Stomach smooth muscle (tissue), 2 donors: Measurements from ENCODE around the gene RAD9A.

ENCODE experiments used
- H3K27ac ChIP-seq: one replicate; pipeline ENCODE4 v1.7.0; 2013; ENCODE audit warnings: mild to moderate bottlenecking, low read length, inconsistent platforms
- H3K27me3 ChIP-seq, 2 donors: one replicate each; pipeline ENCODE4 v1.7.0; 2013; ENCODE audit warnings: low read length in 2 of 2; ENCODE audit not compliant: insufficient read depth in 2 of 2, control insufficient read depth in 1 of 2
- H3K36me3 ChIP-seq, 2 donors: one replicate each; pipeline ENCODE4 v1.7.0; 2013; ENCODE audit warnings: low read length in 2 of 2; ENCODE audit not compliant: control insufficient read depth in 2 of 2, insufficient read depth in 2 of 2
- H3K4me1 ChIP-seq: one replicate; pipeline ENCODE4 v1.7.0; 2013; ENCODE audit warnings: low read length; ENCODE audit not compliant: control insufficient read depth, insufficient read depth
- H3K4me3 ChIP-seq, 2 donors: one replicate each; pipeline ENCODE4 v1.7.0; 2013; ENCODE audit warnings: low read length in 2 of 2
- H3K9ac ChIP-seq, 2 donors: one replicate each; pipeline ENCODE4 v1.7.0; 2013; ENCODE audit warnings: low read length in 2 of 2, mild to moderate bottlenecking in 1 of 2
- H3K9me3 ChIP-seq, 2 donors: one replicate each; pipeline ENCODE4 v1.7.0; 2013; ENCODE audit warnings: low read length in 2 of 2; ENCODE audit not compliant: control insufficient read depth in 2 of 2
- donor health status: healthy.
- donor health status: Pancreatic carcinoma.

Gene RAD9A

DNA sequence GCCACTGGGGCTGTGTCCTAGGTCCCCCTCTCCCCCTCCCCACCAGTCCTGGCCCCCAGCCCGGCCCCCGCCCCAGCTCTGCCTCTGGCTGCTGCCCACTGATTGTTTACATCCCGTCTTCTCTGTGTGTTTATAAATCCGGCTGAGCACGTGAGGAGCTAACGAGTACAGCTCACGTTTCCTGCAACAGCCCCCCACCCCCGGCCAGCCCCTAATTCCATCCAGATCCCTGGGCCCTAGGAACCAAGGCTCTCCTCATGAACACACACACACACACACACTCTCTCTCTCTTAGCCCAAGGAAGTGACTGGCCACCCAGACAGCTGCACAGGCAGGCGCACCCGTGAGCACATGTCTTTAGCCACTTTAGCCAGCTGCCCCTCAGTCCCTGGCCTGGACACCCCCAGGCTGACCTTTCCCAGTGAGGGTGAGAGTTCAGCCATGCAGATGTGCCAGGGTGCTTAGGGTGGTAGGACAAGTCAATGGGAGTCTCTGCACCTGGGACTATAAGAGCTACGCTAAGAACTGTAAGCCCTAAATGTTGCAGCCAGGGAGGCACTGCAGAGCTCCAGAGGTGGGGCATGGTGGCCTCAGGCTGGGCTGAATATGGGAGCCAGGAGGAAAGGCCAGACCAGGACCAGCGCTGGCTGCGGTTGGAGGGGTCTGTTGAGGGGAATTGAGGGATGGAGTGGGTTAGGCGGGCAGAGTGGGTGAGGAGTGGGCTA is 21.3 kb upstream of the RAD9A start:
- Histone ChIP-seq H3K27ac (peak overlapping the region; percentile 96), H3K27me3 (no peaks in the 10 kb centered on the region), H3K4me1 (peaks cover 79% of the 10 kb centered on the region), H3K36me3 (no peaks in the 10 kb centered on the region), H3K9me3 (no peaks in the 10 kb centered on the region), H3K4me3 (peak overlapping the region; percentile 69 to 79), H3K9ac (peak overlapping the region; percentile 58 to 89)

DNA sequence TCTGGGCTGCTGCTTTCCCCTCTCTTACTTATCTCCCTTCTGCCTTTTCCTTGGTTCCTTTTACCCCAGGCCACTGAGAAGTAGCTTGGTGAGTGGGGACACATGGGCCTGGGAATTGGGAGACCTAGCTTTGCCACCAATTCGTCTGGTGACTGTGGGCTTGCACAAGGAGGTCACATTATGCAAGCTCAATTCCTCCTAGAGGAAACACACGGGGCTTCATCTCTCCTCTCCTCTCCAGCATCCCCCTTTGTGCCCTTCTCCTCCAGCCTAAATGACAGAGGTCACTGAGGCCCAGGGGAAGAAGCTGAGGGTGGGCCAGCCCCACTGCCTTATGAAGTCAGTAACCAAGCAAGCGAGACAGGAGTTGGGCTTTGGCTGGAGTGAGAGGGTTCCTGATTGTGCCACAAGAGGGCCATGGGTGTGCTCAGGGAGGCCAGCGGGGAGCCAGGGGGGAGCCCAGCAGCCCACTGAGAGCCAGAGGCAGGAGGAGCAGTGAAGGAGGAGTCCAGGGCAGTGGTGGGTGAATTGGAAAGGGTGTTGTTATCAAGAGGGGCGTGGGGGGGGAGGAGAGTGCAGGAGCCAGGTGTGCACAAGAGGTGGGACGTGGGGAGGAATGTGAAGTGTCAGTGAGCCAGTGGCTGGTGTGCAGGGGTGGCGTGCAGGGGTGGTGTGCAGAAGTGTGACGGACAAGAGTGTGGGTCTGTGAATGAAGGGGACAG is 20.4 kb upstream of the RAD9A start:
- Histone ChIP-seq H3K27ac (peak overlapping the region; percentile 96), H3K36me3 (no peaks in the 10 kb centered on the region), H3K9me3 (no peaks in the 10 kb centered on the region), H3K9ac (peak overlapping the region; percentile 58 to 89), H3K27me3 (no peaks in the 10 kb centered on the region), H3K4me1 (peaks cover 74% of the 10 kb centered on the region), H3K4me3 (peak overlapping the region; percentile 69 to 79)

GRCh38 chr11:67371911-67372320 is 19.9 kb upstream of the RAD9A start:
- Histone ChIP-seq H3K27ac (peak overlapping the region; percentile 96), H3K9ac (peak overlapping the region; percentile 42 to 89), H3K4me1 (peaks cover 68% of the 10 kb centered on the region), H3K27me3 (no peaks in the 10 kb centered on the region), H3K9me3 (no peaks in the 10 kb centered on the region), H3K4me3 (peak overlapping the region; percentile 69 to 79), H3K36me3 (no peaks in the 10 kb centered on the region)

DNA sequence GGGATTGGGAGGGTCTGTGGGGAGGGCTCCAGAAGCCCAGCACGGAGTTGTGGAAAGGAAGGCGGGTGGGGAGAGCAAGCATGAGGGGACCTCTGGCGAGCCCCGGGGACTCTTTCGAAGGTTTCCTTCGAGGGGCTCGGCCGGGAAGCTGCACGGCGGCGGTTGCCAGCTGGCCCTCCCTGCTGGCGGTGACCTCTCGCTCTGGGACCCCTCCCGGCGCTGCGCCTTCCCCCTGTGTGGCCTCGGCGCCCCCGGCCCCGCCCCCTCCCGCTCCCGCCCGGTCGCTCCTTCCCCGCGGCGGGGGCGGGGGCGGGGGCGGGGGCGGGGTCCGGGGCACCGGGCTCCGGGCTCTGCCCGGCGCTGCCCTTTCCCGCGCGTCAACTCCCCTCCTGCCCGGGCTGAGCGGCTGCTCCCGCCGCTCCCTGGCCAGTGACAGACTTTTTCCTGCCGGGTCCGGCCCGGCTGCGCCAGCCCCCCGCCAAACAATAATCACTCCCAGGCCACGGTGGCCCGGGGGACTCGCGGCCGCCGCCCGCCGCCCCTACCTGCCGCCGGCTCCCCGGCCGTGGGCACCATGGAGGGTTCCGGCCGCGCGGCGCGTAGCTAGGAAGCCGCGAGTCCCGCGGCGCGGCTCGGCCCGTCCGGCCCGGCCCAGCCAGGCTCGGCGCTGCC is 19.3 kb upstream of the RAD9A start:
- Histone ChIP-seq H3K9ac (peak overlapping the region; percentile 69 to 92), H3K9me3 (no peaks in the 10 kb centered on the region), H3K27me3 (no peaks in the 10 kb centered on the region), H3K4me3 (peak overlapping the region; percentile 76 to 79), H3K36me3 (no peaks in the 10 kb centered on the region), H3K27ac (peak overlapping the region; percentile 96), H3K4me1 (peaks cover 63% of the 10 kb centered on the region)

- Histone ChIP-seq H3K9ac (peak within 1 kb of the TSS; percentile 69 to 92), H3K4me3 (peak within 1 kb of the TSS; percentile 63 to 76), H3K4me1 (peaks cover 56% of the 10 kb centered on the region), H3K27ac (peak within 1 kb of the TSS; percentile 89), H3K27me3 (no peaks in the 10 kb centered on the region), H3K9me3 (no peaks in the 10 kb centered on the region), H3K36me3 (no peaks in the 10 kb centered on the region)
Observed at GRCh38 chr11:67372993-67373647, 18.7 kb upstream of the RAD9A start, which contains the start of gene CLCF1. Gene CLCF1, minus strand, starts transcription at chr11:67373598. Its CDS starts 59 bp downstream, at chr11:67373539.

- H3K27ac ChIP-seq: peak overlapping the region; percentile 89
- H3K4me1 ChIP-seq: peaks cover 50% of the 10 kb centered on the region
- H3K36me3 ChIP-seq: no peaks in the 10 kb centered on the region
- peak overlapping the region; percentile 63 to 76 for H3K4me3 ChIP-seq
- no peaks in the 10 kb centered on the region for H3K9me3 ChIP-seq
- no peaks in the 10 kb centered on the region for H3K27me3 ChIP-seq
- H3K9ac ChIP-seq: peak overlapping the region; percentile 60 to 92
Observed at GRCh38 chr11:67373648-67374570, 17.9 kb upstream of the RAD9A start.

DNA sequence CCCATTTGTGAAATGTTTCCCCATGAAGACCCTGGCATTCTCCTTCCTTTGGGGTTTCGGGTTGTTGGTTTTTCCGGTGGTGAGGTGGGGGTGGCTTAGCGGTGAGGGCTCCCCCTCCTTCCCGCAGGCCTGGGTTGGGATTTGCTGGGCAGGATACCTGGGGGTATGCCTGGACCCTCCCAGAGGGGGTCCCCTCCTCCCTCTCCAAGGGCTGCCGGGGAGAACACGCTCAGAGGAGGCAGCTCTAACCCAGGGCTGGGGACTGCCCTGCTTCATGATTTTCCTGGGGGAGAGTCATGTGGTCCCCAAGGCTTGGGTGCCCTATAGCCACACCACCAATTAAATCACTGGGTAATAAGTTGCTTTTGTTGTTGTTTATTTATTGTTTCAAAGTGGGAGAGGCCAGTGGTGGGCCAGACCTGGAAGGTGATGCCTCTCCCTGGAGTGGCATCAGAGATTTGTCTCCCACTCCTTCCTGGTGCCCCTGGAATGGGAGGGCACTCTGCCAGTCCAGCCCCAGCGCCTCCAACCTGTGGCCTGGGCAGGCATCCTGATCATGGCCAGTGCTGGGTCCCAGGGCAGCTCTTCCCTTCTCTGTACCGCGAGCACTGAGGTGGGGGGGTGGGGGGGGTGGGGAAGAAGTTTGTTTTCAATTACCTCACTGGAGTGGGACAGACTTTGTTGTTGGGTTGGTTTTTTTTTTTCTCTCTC is 17.1 kb upstream of the RAD9A start:
- Histone ChIP-seq H3K36me3 (no peaks in the 10 kb centered on the region), H3K4me3 (peak overlapping the region; percentile 55 to 64), H3K4me1 (peaks cover 42% of the 10 kb centered on the region), H3K9ac (peak overlapping the region in 1 of 2 donors; percentile 92), H3K27ac (peak overlapping the region; percentile 89), H3K27me3 (no peaks in the 10 kb centered on the region), H3K9me3 (no peaks in the 10 kb centered on the region)

DNA sequence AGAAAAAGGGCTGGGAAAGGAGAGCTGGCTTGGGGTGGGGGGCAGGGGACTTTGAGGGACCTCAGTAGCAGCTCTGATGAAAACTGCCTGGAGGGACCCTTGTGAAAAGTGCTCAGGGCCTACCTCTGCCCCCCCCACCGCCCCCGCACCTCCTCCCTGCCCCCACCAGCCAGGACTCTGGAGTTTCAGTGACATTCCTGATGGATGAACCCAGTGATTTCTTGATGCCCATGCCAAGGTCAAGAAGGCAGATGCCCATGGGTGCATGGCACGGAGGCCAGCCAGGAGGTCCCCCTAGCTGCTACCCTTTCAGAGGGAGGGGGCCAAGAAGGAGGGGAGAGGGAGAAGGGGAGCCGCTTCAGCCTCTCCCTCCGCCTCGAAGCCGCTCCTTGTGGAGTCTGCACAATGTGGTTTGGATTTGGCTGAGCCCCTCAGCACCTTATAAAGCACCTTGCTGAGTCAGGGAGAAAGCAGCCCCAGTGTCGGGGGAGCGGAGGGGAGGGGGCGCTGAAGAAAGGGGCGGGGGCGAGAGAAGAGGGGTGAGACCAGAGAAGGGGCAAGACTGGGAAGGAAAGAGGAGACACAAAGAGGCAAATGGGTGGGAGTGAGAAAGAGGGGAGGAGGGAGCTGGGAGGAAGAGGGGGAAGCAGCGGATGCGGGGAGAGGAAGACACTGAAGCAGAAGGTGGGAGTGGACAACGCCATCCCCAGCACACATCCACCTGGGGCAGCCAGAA is 16.3 kb upstream of the RAD9A start:
- H3K4me1 ChIP-seq: peaks cover 35% of the 10 kb centered on the region
- H3K36me3 ChIP-seq: no peaks in the 10 kb centered on the region
- H3K4me3 ChIP-seq: no peak overlapping the region
- no peak overlapping the region for H3K27ac ChIP-seq
- no peak overlapping the region for H3K9ac ChIP-seq
- H3K9me3 ChIP-seq: no peaks in the 10 kb centered on the region
- H3K27me3 ChIP-seq: no peaks in the 10 kb centered on the region
